ENCODE results near the gene PPP1R36. TPM values are rescaled to one million over a fixed set of nuclear protein-coding genes. Genes with fewer than 3 reads are reported as not detected.

PPP1R36 gene
- total and polyA plus RNA-seq, 2 of the 8 experiments (the other 6 are each of a cell fraction or from before 2014, with no cell fraction given), result 0.39 to 0.93 TPM

GRCh38 chr14:64504897-64505794 lies 44.6 kb upstream of the PPP1R36 start:
- H2BK5ac ChIP-seq (ENCODE audit: low read depth, low read length), result peak overlapping the region; percentile 96
- peaks cover 11 to 70% of the 10 kb centered on the region in 2 experiments; a peak in 3 of 4 replicates for H3K79me2 ChIP-seq (ENCODE audit: control insufficient read depth in 1 of 2, insufficient read depth in 2 of 2, low read length in 2 of 2)
- H4K20me1 ChIP-seq (replicated peaks in 1 of 2; ENCODE audit: control insufficient read depth in 1 of 2, insufficient read depth in 2 of 2, low read length in 2 of 2), result peaks cover 3 to 6% of the 10 kb centered on the region in 2 experiments
- no peaks in the 10 kb centered on the region for H3K27me3 ChIP-seq (replicated peaks in 1 of 4; ENCODE audit: control insufficient read depth in 3 of 4, extremely low read depth in 1 of 4, insufficient read depth in 3 of 4, low read length in 3 of 4)
- POLR2A ChIA-PET (ENCODE audit: partially characterized antibody), result interaction anchor here (0.5 to 4.4 kb wide), 54 partner anchors 9 to 1360 kb away, joined by 3 to 52 read pairs (median 4); partner anchors contain the start of genes AKAP5, HSPA2 and MTHFD1
- H2AK5ac ChIP-seq (ENCODE audit: low read depth, low read length), result no peak overlapping the region
- peak overlapping the region; percentile 25 for H4K91ac ChIP-seq (replicated peaks; ENCODE audit: insufficient read length, low read length)
- H3K4ac ChIP-seq (replicated peaks; ENCODE audit: insufficient read length, low read depth, low read length), result no peak overlapping the region
- H3K18ac ChIP-seq (ENCODE audit: extremely low read depth, low read length), result peak overlapping the region; percentile 98
- H3K4me3 ChIP-seq (ENCODE audit: extremely low read depth in 1 of 4, insufficient read depth in 2 of 4, low read depth in 3 of 4, low read length in 4 of 4), result peak overlapping the region; percentile 68 to 93 (median 78)
- H3K9me3 ChIP-seq (ENCODE audit: insufficient read depth in 2 of 2, low read depth in 1 of 2, low read length in 1 of 2), result no peaks in the 10 kb centered on the region
- WGBS, 2 experiments (ENCODE audit: extremely low coverage in 1 of 2, insufficient coverage in 1 of 2, insufficient read length in 1 of 2, insufficient replicate concordance in 2 of 2, low coverage in 1 of 2, low lambda C conversion rate in 2 of 2, missing lambda C conversion rate in 1 of 2), result 2% methylated on average over 55 of the region's 68 CpGs; no CpG with 5 or more reads in 1 of the 2 experiments
- H4K8ac ChIP-seq (ENCODE audit: extremely low read depth, insufficient read depth, low read length), result peak overlapping the region; percentile 99
- FAIRE-seq (no peak), DNase-seq (ENCODE audit: low read depth in 1 of 2, low spot score in 2 of 2) (peak; percentile 62 to 84)
- no peak overlapping the region for H2BK120ac ChIP-seq (replicated peaks; ENCODE audit: low read depth, low read length)
- peak overlapping the region; percentile 77; the same call in 1 of the 2 replicates for H2BK12ac ChIP-seq (ENCODE audit: low read depth, low read length)
- peak overlapping the region; percentile 94 for H3K56ac ChIP-seq (replicated peaks; ENCODE audit: insufficient read length, low read depth, low read length)
- H3K23ac ChIP-seq (ENCODE audit: insufficient read length), result no peak overlapping the region
- peak overlapping the region; percentile 95 to 98 (median 96) for H3K9ac ChIP-seq (replicated peaks in 1 of 4; ENCODE audit: extremely low read depth in 1 of 4, low read depth in 3 of 4, low read length in 3 of 4)
- H2AFZ ChIP-seq (ENCODE audit: low read length), result no peak overlapping the region
- CTCF ChIA-PET (ENCODE audit: partially characterized antibody), result interaction anchor here (0.9 to 1.4 kb wide), 4 partner anchors 11 to 161 kb away, joined by 3 to 6 read pairs (median 4); no protein-coding TSS in a partner anchor
- H3K36me3 ChIP-seq (ENCODE audit: control insufficient read depth in 2 of 4, insufficient read depth in 4 of 4, low read length in 3 of 4), result no peaks in the 10 kb centered on the region
- no peak overlapping the region for H2BK15ac ChIP-seq (ENCODE audit: low read length)
- peaks cover 2 to 16% (median 12%) of the 10 kb centered on the region in 4 experiments; a peak in 5 of 7 replicates for H3K4me1 ChIP-seq (replicated peaks in 1 of 4; ENCODE audit: control insufficient read depth in 3 of 4, insufficient read depth in 4 of 4, low read length in 3 of 4)
- peaks cover 6% of the 10 kb centered on the region for H3K79me1 ChIP-seq (ENCODE audit: low read depth, low read length)
- peak overlapping the region; percentile 97 for H3K4me2 ChIP-seq (ENCODE audit: insufficient read depth in 1 of 2, low read depth in 2 of 2, low read length in 2 of 2)
- peak overlapping the region; percentile 84 for H3K14ac ChIP-seq (ENCODE audit: insufficient read length)
- H2BK20ac ChIP-seq (ENCODE audit: low read length), result no peak overlapping the region
- H3K27ac ChIP-seq (ENCODE audit: low read depth, low read length), result peak overlapping the region; percentile 96
- peak overlapping the region; percentile 99 for H4K5ac ChIP-seq (ENCODE audit: insufficient read length, low read depth, low read length)
- H3K23me2 ChIP-seq (ENCODE audit: low read depth, low read length), result peaks cover 19% of the 10 kb centered on the region
- TF ChIP-seq POLR2AphosphoS5 (IDR thresholded peaks at IDR 0.05; ENCODE audit: low read depth, low read length) (peak; percentile 49; the same call in 1 of the 2 replicates), SAP30 (IDR thresholded peaks at IDR 0.05; ENCODE audit: insufficient read depth, insufficient replicate concordance, low read length) (peak; percentile 82), CTCF (IDR thresholded peaks at IDR 0.05; ENCODE audit: control extremely low read depth in 1 of 3, insufficient read depth in 1 of 3, low read depth in 1 of 3, low read length in 3 of 3) (peak in 1 of 3 experiments; percentile 0; a peak in 1 of 4 replicates), RAD21 (IDR thresholded peaks at IDR 0.05 in 1 of 2, conservative IDR thresholded peaks at IDR 0.05 in 1 of 2; ENCODE audit: low read depth in 2 of 2, low read length in 2 of 2) (no peak), RBBP5 (IDR thresholded peaks at IDR 0.05; ENCODE audit: borderline replicate concordance, low read depth, low read length) (peak; percentile 87; the same call in 1 of the 2 replicates), ZNF274 (IDR thresholded peaks at IDR 0.05; ENCODE audit: borderline replicate concordance, extremely low read depth, low read length) (no peak), EZH2 (IDR thresholded peaks at IDR 0.05; ENCODE audit: low read depth, low read length, severe bottlenecking) (no peak)
